Keratinocyte (primary cell): Measurements from ENCODE around the gene MEIS2. TPM values are rescaled to one million over a fixed set of nuclear protein-coding genes. Genes with fewer than 3 reads are reported as not detected.

Experiments used
- DNase-seq: peaks from one replicate; pipeline ENCODE4 v3.0.0-alpha.2; 2011; ENCODE audit warnings: low read depth, missing footprints, low spot score
- FAIRE-seq: peaks from 2 replicates; lab custom pipeline; 2011; peaks lifted over from hg19 to GRCh38; lab: Jason Lieb, UNC
- H2AFZ ChIP-seq: 2 replicates; pipeline ENCODE4 v1.6.0; 2012; ENCODE audit warnings: low read length, control low read depth, inconsistent platforms; ENCODE audit not compliant: control insufficient read depth
- H3K27ac ChIP-seq: 2 replicates; pipeline ENCODE4 v1.5.1; 2011; ENCODE audit warnings: low read length; ENCODE audit not compliant: control insufficient read depth, insufficient read depth
- H3K27me3 ChIP-seq: 3 replicates; pipeline ENCODE4 v1.6.0; 2011; ENCODE audit warnings: low read length; ENCODE audit not compliant: control insufficient read depth, insufficient read depth; ENCODE audit errors: extremely low read depth
- H3K36me3 ChIP-seq, 2 experiments: 2 replicates in 1 of 2; 3 replicates in 1 of 2; pipeline ENCODE4 v1.5.1; 2011; ENCODE audit warnings: low read length in 2 of 2, mild to moderate bottlenecking in 1 of 2; ENCODE audit not compliant: control insufficient read depth in 2 of 2, insufficient read depth in 2 of 2; ENCODE audit errors: extremely low read depth in 1 of 2
- H3K4me1 ChIP-seq: 3 replicates; pipeline ENCODE4 v1.5.1; 2011; ENCODE audit warnings: low read length; ENCODE audit not compliant: control insufficient read depth, insufficient read depth; ENCODE audit errors: extremely low read depth
- H3K4me2 ChIP-seq: 3 replicates; pipeline ENCODE4 v1.6.0; 2011; ENCODE audit warnings: low read depth, low read length; ENCODE audit not compliant: control insufficient read depth, insufficient read depth; ENCODE audit errors: extremely low read depth
- H3K4me3 ChIP-seq, 3 experiments: fragments of 200-600 bp in 1 of 3; sonication (generic) in 1 of 3; 2 replicates in 2 of 3; 3 replicates in 1 of 3; pipeline ENCODE4 v1.5.1; 2011 to 2016; ENCODE audit warnings: low read length in 3 of 3, mild to moderate bottlenecking in 3 of 3, control low read depth in 2 of 3, inconsistent platforms in 1 of 3, low read depth in 1 of 3, mixed read lengths in 1 of 3, mixed run types in 1 of 3, moderate library complexity in 1 of 3; ENCODE audit not compliant: control insufficient read depth in 2 of 3, insufficient read depth in 2 of 3; ENCODE audit errors: extremely low read depth in 1 of 3
- H3K79me2 ChIP-seq: 2 replicates; pipeline ENCODE4 v1.6.0; 2012; ENCODE audit warnings: low read length; ENCODE audit not compliant: control insufficient read depth, insufficient read depth
- H3K9ac ChIP-seq: 3 replicates; pipeline ENCODE4 v1.6.0; 2011; ENCODE audit warnings: low read length; ENCODE audit not compliant: control insufficient read depth, insufficient read depth; ENCODE audit errors: extremely low read depth
- H3K9me1 ChIP-seq: 3 replicates; pipeline ENCODE4 v1.6.0; 2011; ENCODE audit warnings: low read length; ENCODE audit not compliant: control insufficient read depth, insufficient read depth; ENCODE audit errors: extremely low read depth
- H3K9me3 ChIP-seq: 2 replicates; pipeline ENCODE4 v1.5.1; 2012; ENCODE audit warnings: low read depth, low read length; ENCODE audit not compliant: control insufficient read depth
- H4K20me1 ChIP-seq: 3 replicates; pipeline ENCODE4 v1.6.0; 2011; ENCODE audit warnings: low read length; ENCODE audit not compliant: control insufficient read depth, insufficient read depth; ENCODE audit errors: extremely low read depth
- EZH2 ChIP-seq: IDR thresholded peaks from one replicate; pipeline ENCODE4 v1.6.1; 2012; ENCODE audit warnings: inconsistent platforms, mild to moderate bottlenecking, low read length, moderate library complexity
- dilution Hi-C: fragments of 300-500 bp; cut with MboI; formaldehyde crosslinking; loops from one replicate; pipeline ENCODE4 v1.7.0; 2020; ENCODE audit warnings: low sequenced_read_pairs; ENCODE audit not compliant: extremely low pct_ligation_motif_present
- polyA plus RNA-seq, 5 experiments: library from polyadenylated mRNA; depleted of rRNA in 3 of 5; stranded (reverse) in 3 of 5; stranded (forward) in 1 of 5; unstranded in 1 of 5; fragments of >200 nt; gene quantifications; 1 replicate in 1 of 5; 2 replicates in 3 of 5; 3 replicates in 1 of 5; pipeline versions ENCODE4 v1.2.1 to v1.2.3, GENCODE V29; 2011 to 2012; ENCODE audit warnings: missing spikeins in 2 of 5, low read depth in 1 of 5, low replicate concordance in 1 of 5
- TF ChIP-seq, protein P1 (sequence below), 3 experiments: IDR thresholded peaks in 1 of 3; conservative IDR thresholded peaks in 1 of 3; optimal IDR thresholded peaks in 1 of 3; 2 replicates in 2 of 3; 3 replicates in 1 of 3; pipeline versions ENCODE3 to v1.5.1; 2011; ENCODE audit warnings: low read length in 3 of 3, mild to moderate bottlenecking in 3 of 3, moderate library complexity in 2 of 3, control low read depth in 1 of 3, inconsistent platforms in 1 of 3; ENCODE audit not compliant: insufficient read depth in 2 of 3; ENCODE audit errors: extremely low read depth in 1 of 3

Gene MEIS2
- polyA plus RNA-seq, 1 donor (not counting 4 experiments of a cell fraction or from before 2014, with no cell fraction given) = 11.4 TPM

GRCh38 chr15:36874930-36875329 is 225.4 kb downstream of the MEIS2 start:
- H3K4me2 ChIP-seq = no peak overlapping the region
- FAIRE-seq (no peak), DNase-seq (no peak)
- dilution Hi-C loops = no loop called here
- no peaks in the 10 kb centered on the region for H3K9me3 ChIP-seq
- H3K27me3 ChIP-seq = peaks cover 19% of the 10 kb centered on the region
- TF ChIP-seq, protein P1, sequence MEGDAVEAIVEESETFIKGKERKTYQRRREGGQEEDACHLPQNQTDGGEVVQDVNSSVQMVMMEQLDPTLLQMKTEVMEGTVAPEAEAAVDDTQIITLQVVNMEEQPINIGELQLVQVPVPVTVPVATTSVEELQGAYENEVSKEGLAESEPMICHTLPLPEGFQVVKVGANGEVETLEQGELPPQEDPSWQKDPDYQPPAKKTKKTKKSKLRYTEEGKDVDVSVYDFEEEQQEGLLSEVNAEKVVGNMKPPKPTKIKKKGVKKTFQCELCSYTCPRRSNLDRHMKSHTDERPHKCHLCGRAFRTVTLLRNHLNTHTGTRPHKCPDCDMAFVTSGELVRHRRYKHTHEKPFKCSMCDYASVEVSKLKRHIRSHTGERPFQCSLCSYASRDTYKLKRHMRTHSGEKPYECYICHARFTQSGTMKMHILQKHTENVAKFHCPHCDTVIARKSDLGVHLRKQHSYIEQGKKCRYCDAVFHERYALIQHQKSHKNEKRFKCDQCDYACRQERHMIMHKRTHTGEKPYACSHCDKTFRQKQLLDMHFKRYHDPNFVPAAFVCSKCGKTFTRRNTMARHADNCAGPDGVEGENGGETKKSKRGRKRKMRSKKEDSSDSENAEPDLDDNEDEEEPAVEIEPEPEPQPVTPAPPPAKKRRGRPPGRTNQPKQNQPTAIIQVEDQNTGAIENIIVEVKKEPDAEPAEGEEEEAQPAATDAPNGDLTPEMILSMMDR (optimal IDR thresholded peaks at IDR 0.05 in 1 of 3, IDR thresholded peaks at IDR 0.05 in 1 of 3, conservative IDR thresholded peaks at IDR 0.05 in 1 of 3; ENCODE audit: extremely low read depth in 1 of 3, insufficient read depth in 2 of 3, low read length in 3 of 3) = no peak
- TF ChIP-seq EZH2 = no peak
- H4K20me1 ChIP-seq = no peaks in the 10 kb centered on the region
- H3K36me3 ChIP-seq = no peaks in the 10 kb centered on the region
- no peaks in the 10 kb centered on the region for H3K79me2 ChIP-seq
- no peak overlapping the region for H3K4me3 ChIP-seq
- no peak overlapping the region for H3K9ac ChIP-seq
- no peaks in the 10 kb centered on the region for H3K4me1 ChIP-seq
- no peak overlapping the region for H2AFZ ChIP-seq
- H3K9me1 ChIP-seq = no peaks in the 10 kb centered on the region
- no peak overlapping the region for H3K27ac ChIP-seq

DNA sequence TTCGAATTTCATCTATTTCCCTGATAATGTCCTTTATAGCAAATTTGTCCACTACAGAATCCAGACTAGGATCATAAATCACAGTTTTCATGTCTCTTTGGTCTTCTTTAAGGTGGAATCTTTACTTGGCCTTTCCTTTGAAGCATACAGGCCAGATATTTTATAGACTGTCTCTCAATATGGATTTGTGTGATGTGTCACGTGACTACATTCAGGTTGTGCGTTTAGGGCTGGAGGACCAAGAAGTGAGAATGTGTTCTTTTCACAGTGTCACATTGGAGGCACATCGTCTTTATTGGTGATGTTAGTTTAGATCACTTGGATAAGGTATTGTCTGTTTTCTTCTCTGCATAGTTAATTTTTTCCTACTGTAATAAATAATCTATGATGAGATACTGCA is 232.9 kb downstream of the MEIS2 start:
- no peaks in the 10 kb centered on the region for H3K4me1 ChIP-seq
- no peaks in the 10 kb centered on the region for H3K79me2 ChIP-seq
- DNase-seq = no peak
- H3K27ac ChIP-seq = no peak overlapping the region
- H2AFZ ChIP-seq = no peak overlapping the region
- no peaks in the 10 kb centered on the region for H3K36me3 ChIP-seq
- no peaks in the 10 kb centered on the region for H4K20me1 ChIP-seq
- no peak overlapping the region for H3K9ac ChIP-seq
- no peak for FAIRE-seq
- H3K4me2 ChIP-seq = no peak overlapping the region
- H3K4me3 ChIP-seq = no peak overlapping the region
- H3K9me3 ChIP-seq = no peaks in the 10 kb centered on the region
- dilution Hi-C loops = no loop called here
- H3K9me1 ChIP-seq = no peaks in the 10 kb centered on the region
- peaks cover 3% of the 10 kb centered on the region for H3K27me3 ChIP-seq
- TF ChIP-seq, protein P1 (optimal IDR thresholded peaks at IDR 0.05 in 1 of 3, IDR thresholded peaks at IDR 0.05 in 1 of 3, conservative IDR thresholded peaks at IDR 0.05 in 1 of 3; ENCODE audit: extremely low read depth in 1 of 3, insufficient read depth in 2 of 3, low read length in 3 of 3) = no peak
- TF ChIP-seq EZH2 = no peak
